Epithelial cell of alveolus of lung (primary cell): ENCODE results near the gene ZNF611. TPM values are rescaled to one million over a fixed set of nuclear protein-coding genes. Genes with fewer than 3 reads are reported as not detected.

ENCODE experiments used
- total RNA-seq: library from RNA; depleted of rRNA; stranded (reverse); fragments of >200 nt; gene quantifications from 2 replicates; pipeline ENCODE4 v1.2.1, GENCODE V29; 2015

The ZNF611 gene
- 4.9 and 11.7 TPM in 2 replicates for total RNA-seq

GRCh38 chr19:52734893-52735661 lies at the start of gene ZNF611:
ZNF611 (minus strand) TSS chr19:52735044; CDS start chr19:52715894, 19,150 bp downstream.

Other genes starting within 250 kb of the ZNF611 start
- gene ZNF808, start 207.4 kb downstream of the ZNF611 start, total RNA-seq = 8.5 and 11.0 TPM in 2 replicates
- gene ZNF701, start 164.8 kb downstream of the ZNF611 start, total RNA-seq = 7.5 and 24.4 TPM in 2 replicates
- gene ZNF83, start 96.7 kb downstream of the ZNF611 start, total RNA-seq = 10.7 and 22.2 TPM in 2 replicates
- gene ZNF600, start 51.7 kb upstream of the ZNF611 start, total RNA-seq = 1.0 and 3.1 TPM in 2 replicates
- gene ZNF28, start 86.6 kb upstream of the ZNF611 start, total RNA-seq = 6.5 and 7.0 TPM in 2 replicates
- 7.9 and 8.1 TPM in 2 replicates for gene ZNF468, start 122.6 kb upstream of the ZNF611 start, total RNA-seq
- gene ZNF320, start 162.6 kb upstream of the ZNF611 start, total RNA-seq = 2.8 and 4.7 TPM in 2 replicates
- 2.2 and 2.7 TPM in 2 replicates for gene ZNF888, start 188.4 kb upstream of the ZNF611 start, total RNA-seq
- 6.3 and 6.5 TPM in 2 replicates for gene ZNF816, start 227.8 kb upstream of the ZNF611 start, total RNA-seq